ENCODE results near the gene CSMD2. TPM values are rescaled to one million over a fixed set of nuclear protein-coding genes. Genes with fewer than 3 reads are reported as not detected.

The CSMD2 gene
- total and polyA plus RNA-seq, 2 of the 8 experiments (the other 6 are each of a cell fraction or from before 2014, with no cell fraction given), result 7.0 to 14.7 TPM

- H3K79me2 ChIP-seq (ENCODE audit: control insufficient read depth in 1 of 2, insufficient read depth in 2 of 2, low read length in 2 of 2), result no peaks in the 10 kb centered on the region
- no peak overlapping the region for H2AK5ac ChIP-seq (ENCODE audit: low read depth, low read length)
- H2BK5ac ChIP-seq (ENCODE audit: low read depth, low read length), result no peak overlapping the region
- ChIA-PET CTCF (ENCODE audit: partially characterized antibody) (interaction anchor here (1.1 to 2.6 kb wide), 4 partner anchors 18 to 82 kb away, joined by 3 to 11 read pairs (median 7); no protein-coding TSS in a partner anchor), POLR2A (ENCODE audit: partially characterized antibody) (interaction anchor here (0.9 kb wide), 1 partner anchor 52 kb away, joined by 3 read pairs; no protein-coding TSS in a partner anchor)
- no peak overlapping the region for H2BK120ac ChIP-seq (replicated peaks; ENCODE audit: low read depth, low read length)
- H3K27ac ChIP-seq (ENCODE audit: low read depth, low read length), result no peak overlapping the region
- no peaks in the 10 kb centered on the region for H4K20me1 ChIP-seq (replicated peaks in 1 of 2; ENCODE audit: control insufficient read depth in 1 of 2, insufficient read depth in 2 of 2, low read length in 2 of 2)
- no peak overlapping the region for H3K23ac ChIP-seq (ENCODE audit: insufficient read length)
- FAIRE-seq (no peak), DNase-seq (ENCODE audit: low read depth in 1 of 2, low spot score in 2 of 2) (no peak)
- no peak overlapping the region for H2BK15ac ChIP-seq (ENCODE audit: low read length)
- H3K27me3 ChIP-seq (replicated peaks in 1 of 4; ENCODE audit: control insufficient read depth in 3 of 4, extremely low read depth in 1 of 4, insufficient read depth in 3 of 4, low read length in 3 of 4), result no peaks in the 10 kb centered on the region
- H3K9me3 ChIP-seq (ENCODE audit: insufficient read depth in 2 of 2, low read depth in 1 of 2, low read length in 1 of 2), result no peaks in the 10 kb centered on the region
- TF ChIP-seq RBBP5 (IDR thresholded peaks at IDR 0.05; ENCODE audit: borderline replicate concordance, low read depth, low read length) (no peak), MAFK (IDR thresholded peaks at IDR 0.05; ENCODE audit: low read depth, low read length) (no peak), EGR1 (IDR thresholded peaks at IDR 0.05; ENCODE audit: borderline replicate concordance, low read depth, low read length) (no peak), JUND (IDR thresholded peaks at IDR 0.05; ENCODE audit: low read length) (no peak), TEAD4 (IDR thresholded peaks at IDR 0.05; ENCODE audit: low read depth, low read length) (no peak), CTBP2 (IDR thresholded peaks at IDR 0.05; ENCODE audit: borderline replicate concordance, insufficient read depth, insufficient read length, low read length) (no peak), SIN3A (conservative IDR thresholded peaks at IDR 0.05 in 1 of 2, IDR thresholded peaks at IDR 0.05 in 1 of 2; ENCODE audit: low read depth in 1 of 2, low read length in 2 of 2) (no peak)
- H3K14ac ChIP-seq (ENCODE audit: insufficient read length), result no peak overlapping the region
- H3K4me3 ChIP-seq (ENCODE audit: extremely low read depth in 1 of 4, insufficient read depth in 2 of 4, low read depth in 3 of 4, low read length in 4 of 4), result no peak overlapping the region
- no peak overlapping the region for H3K4ac ChIP-seq (replicated peaks; ENCODE audit: insufficient read length, low read depth, low read length)
- 88% methylated on average over 12 of the region's 12 CpGs; no CpG with 5 or more reads in 1 of the 2 experiments for WGBS, 2 experiments (ENCODE audit: extremely low coverage in 1 of 2, insufficient coverage in 1 of 2, insufficient read length in 1 of 2, insufficient replicate concordance in 2 of 2, low coverage in 1 of 2, low lambda C conversion rate in 2 of 2, missing lambda C conversion rate in 1 of 2)
- no peak overlapping the region for H3K56ac ChIP-seq (replicated peaks; ENCODE audit: insufficient read length, low read depth, low read length)
- H3K23me2 ChIP-seq (ENCODE audit: low read depth, low read length), result no peaks in the 10 kb centered on the region; the same call in 1 of the 2 replicates
- no peak overlapping the region for H2AFZ ChIP-seq (ENCODE audit: low read length)
- no peak overlapping the region for H4K5ac ChIP-seq (ENCODE audit: insufficient read length, low read depth, low read length)
- no peaks in the 10 kb centered on the region for H3K4me1 ChIP-seq (replicated peaks in 1 of 4; ENCODE audit: control insufficient read depth in 3 of 4, insufficient read depth in 4 of 4, low read length in 3 of 4)
- H2BK20ac ChIP-seq (ENCODE audit: low read length), result no peak overlapping the region
- no peaks in the 10 kb centered on the region for H3K79me1 ChIP-seq (ENCODE audit: low read depth, low read length)
- H3K9ac ChIP-seq (replicated peaks in 1 of 4; ENCODE audit: extremely low read depth in 1 of 4, low read depth in 3 of 4, low read length in 3 of 4), result no peak overlapping the region
- H4K8ac ChIP-seq (ENCODE audit: extremely low read depth, insufficient read depth, low read length), result no peak overlapping the region
- no peak overlapping the region for H3K4me2 ChIP-seq (ENCODE audit: insufficient read depth in 1 of 2, low read depth in 2 of 2, low read length in 2 of 2)
- no peak overlapping the region for H4K91ac ChIP-seq (replicated peaks; ENCODE audit: insufficient read length, low read length)
- no peaks in the 10 kb centered on the region; a peak in 1 of 8 replicates for H3K36me3 ChIP-seq (ENCODE audit: control insufficient read depth in 2 of 4, insufficient read depth in 4 of 4, low read length in 3 of 4)
- no peak overlapping the region for H3K18ac ChIP-seq (ENCODE audit: extremely low read depth, low read length)
- no peak overlapping the region for H2BK12ac ChIP-seq (ENCODE audit: low read depth, low read length)
Measured at GRCh38 chr1:33706634-33707255, 458.3 kb downstream of the CSMD2 start.
